ENCODE results near the gene KCNK16. TPM values are rescaled to one million over a fixed set of nuclear protein-coding genes. Genes with fewer than 3 reads are reported as not detected.

KCNK16 gene
- total and polyA plus RNA-seq, 2 of the 13 experiments (the other 11 are each of a cell fraction or from before 2014, with no cell fraction given): not detected

DNA sequence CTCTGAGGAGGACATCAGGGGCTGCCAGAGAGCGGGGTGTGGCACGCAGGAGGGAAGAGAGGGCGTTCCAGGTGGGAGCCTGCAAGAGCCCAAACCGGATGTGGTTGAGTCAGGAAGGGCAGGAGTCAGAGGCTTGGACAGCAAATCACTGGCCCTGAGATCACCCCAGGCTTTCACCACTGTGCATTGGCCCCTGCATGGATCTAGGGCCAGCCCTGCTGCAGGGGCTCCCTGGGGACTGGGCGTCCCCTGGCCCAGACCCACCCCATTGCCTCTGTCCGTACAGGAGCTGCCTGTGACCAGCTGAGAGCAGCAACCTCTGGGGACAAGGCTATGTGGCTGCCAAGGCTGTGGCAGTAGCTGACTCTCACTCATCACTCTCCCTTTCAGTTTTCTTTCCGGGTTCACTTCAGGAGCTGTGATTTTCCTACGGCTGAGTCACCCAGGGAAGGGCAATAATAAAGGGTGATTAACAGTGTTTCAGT lies 42.2 kb downstream of the KCNK16 start:
- CTCF ChIA-PET (ENCODE audit: low intra/inter-chr PET ratio, low total read pairs): no interaction called here
- in situ Hi-C loops (cut with HindIII; ENCODE audit: extremely low pct_ligation_motif_present, low pct_unique_long_range_greater_than_20kb): no loop called here
- TF ChIP-seq ISX (CRISPR knock-in tag; conservative IDR thresholded peaks at IDR 0.05): no peak
- no peak for TF ChIP-seq ZSCAN22 (CRISPR knock-in tag; IDR thresholded peaks at IDR 0.05)
- no peak for TF ChIP-seq GABPA (IDR thresholded peaks at IDR 0.05; ENCODE audit: low read depth, low read length)
- TF ChIP-seq GABPA (CRISPR knock-in tag; IDR thresholded peaks at IDR 0.05; ENCODE audit: low read depth): peak; percentile 30; the same call in 1 of the 2 replicates
- TF ChIP-seq CSRNP1 (CRISPR knock-in tag; IDR thresholded peaks at IDR 0.05): no peak
- no peak for TF ChIP-seq RBM22 (optimal IDR thresholded peaks at IDR 0.05; ENCODE audit: low read length)
- 3% methylated on average over 3 of the region's 8 CpGs for WGBS (ENCODE audit: low lambda C conversion rate)
- Histone ChIP-seq H3K36me3 (replicated peaks in 1 of 2; ENCODE audit: control insufficient read depth in 1 of 2, insufficient read depth in 2 of 2, low read length in 2 of 2) (no peaks in the 10 kb centered on the region), H3K27ac (ENCODE audit: extremely low read length, insufficient read depth, low read length) (no peak overlapping the region), H2AFZ (ENCODE audit: low read length) (no peak overlapping the region), H3K4me1 (ENCODE audit: insufficient read depth, low read length) (no peaks in the 10 kb centered on the region), H3K9ac (ENCODE audit: insufficient read depth, low read depth, low read length) (no peak overlapping the region), H3K4me2 (ENCODE audit: low read depth, low read length) (no peak overlapping the region), H4K20me1 (ENCODE audit: insufficient read depth, low read length) (no peaks in the 10 kb centered on the region), H3K9me3 (ENCODE audit: low read length) (no peaks in the 10 kb centered on the region), H3K27me3 (ENCODE audit: control insufficient read depth in 1 of 2, insufficient read depth in 2 of 2, low read length in 2 of 2) (peaks cover 0 to 5% of the 10 kb centered on the region in 2 experiments; a peak in 1 of 5 replicates), H3K4me3 (replicated peaks in 1 of 3; ENCODE audit: insufficient read depth in 1 of 3, low read depth in 2 of 3, low read length in 3 of 3) (no peak overlapping the region), H3K79me2 (ENCODE audit: insufficient read depth, low read length) (no peaks in the 10 kb centered on the region)
- intact Hi-C loops (cut with micrococcal nuclease; ENCODE audit: unreplicated experiment): no loop called here
- ATAC-seq (peak; percentile 51), DNase-seq (ENCODE audit: low spot score) (no peak), FAIRE-seq (no peak)
- POLR2A ChIA-PET: no interaction called here
- BruUV-seq (replicated peaks): no TSS peak

DNA sequence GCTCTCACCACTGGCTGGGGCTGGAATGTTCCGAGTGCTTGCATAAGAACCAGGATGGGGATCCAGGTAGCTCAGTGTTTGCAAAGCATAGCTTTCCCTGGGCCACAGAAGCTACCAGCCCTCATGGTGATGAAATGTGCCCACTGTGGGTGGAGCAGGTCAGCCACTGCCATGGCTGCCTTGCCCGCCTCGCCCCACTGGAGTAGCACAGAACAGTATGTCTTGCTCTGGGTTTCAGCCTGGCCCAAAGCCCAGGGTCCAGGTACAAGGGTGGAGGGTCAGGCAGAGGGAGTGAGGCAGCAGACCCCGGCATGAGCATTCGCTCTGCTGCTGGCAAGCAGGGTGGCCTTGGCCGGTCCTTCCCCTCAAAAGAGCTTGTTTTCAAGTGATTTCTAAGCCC lies 43.0 kb downstream of the KCNK16 start:
- Histone ChIP-seq H3K9me3 (ENCODE audit: low read length) (no peaks in the 10 kb centered on the region), H3K4me2 (ENCODE audit: low read depth, low read length) (no peak overlapping the region), H4K20me1 (ENCODE audit: insufficient read depth, low read length) (no peaks in the 10 kb centered on the region), H3K36me3 (replicated peaks in 1 of 2; ENCODE audit: control insufficient read depth in 1 of 2, insufficient read depth in 2 of 2, low read length in 2 of 2) (no peaks in the 10 kb centered on the region), H3K27me3 (ENCODE audit: control insufficient read depth in 1 of 2, insufficient read depth in 2 of 2, low read length in 2 of 2) (peaks cover 0 to 5% of the 10 kb centered on the region in 2 experiments; a peak in 1 of 5 replicates), H3K4me3 (replicated peaks in 1 of 3; ENCODE audit: insufficient read depth in 1 of 3, low read depth in 2 of 3, low read length in 3 of 3) (no peak overlapping the region), H2AFZ (ENCODE audit: low read length) (no peak overlapping the region), H3K4me1 (ENCODE audit: insufficient read depth, low read length) (no peaks in the 10 kb centered on the region), H3K79me2 (ENCODE audit: insufficient read depth, low read length) (no peaks in the 10 kb centered on the region), H3K9ac (ENCODE audit: insufficient read depth, low read depth, low read length) (no peak overlapping the region), H3K27ac (ENCODE audit: extremely low read length, insufficient read depth, low read length) (no peak overlapping the region)
- no peak for TF ChIP-seq ZNF317 (CRISPR knock-in tag; IDR thresholded peaks at IDR 0.05)
- no peak for TF ChIP-seq HNRNPUL1 (IDR thresholded peaks at IDR 0.05; ENCODE audit: low read depth, low read length)
- TF ChIP-seq ETV6 (CRISPR knock-in tag; conservative IDR thresholded peaks at IDR 0.05): no peak
- TF ChIP-seq, protein P1, sequence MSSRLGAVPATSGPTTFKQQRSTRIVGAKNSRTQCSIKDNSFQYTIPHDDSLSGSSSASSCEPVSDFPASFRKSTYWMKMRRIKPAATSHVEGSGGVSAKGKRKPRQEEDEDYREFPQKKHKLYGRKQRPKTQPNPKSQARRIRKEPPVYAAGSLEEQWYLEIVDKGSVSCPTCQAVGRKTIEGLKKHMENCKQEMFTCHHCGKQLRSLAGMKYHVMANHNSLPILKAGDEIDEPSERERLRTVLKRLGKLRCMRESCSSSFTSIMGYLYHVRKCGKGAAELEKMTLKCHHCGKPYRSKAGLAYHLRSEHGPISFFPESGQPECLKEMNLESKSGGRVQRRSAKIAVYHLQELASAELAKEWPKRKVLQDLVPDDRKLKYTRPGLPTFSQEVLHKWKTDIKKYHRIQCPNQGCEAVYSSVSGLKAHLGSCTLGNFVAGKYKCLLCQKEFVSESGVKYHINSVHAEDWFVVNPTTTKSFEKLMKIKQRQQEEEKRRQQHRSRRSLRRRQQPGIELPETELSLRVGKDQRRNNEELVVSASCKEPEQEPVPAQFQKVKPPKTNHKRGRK (CRISPR knock-in tag; IDR thresholded peaks at IDR 0.05): no peak
- in situ Hi-C loops (cut with HindIII; ENCODE audit: extremely low pct_ligation_motif_present, low pct_unique_long_range_greater_than_20kb): no loop called here
- no peak for FAIRE-seq
- ChIA-PET CTCF (ENCODE audit: low intra/inter-chr PET ratio, low total read pairs) (no interaction called here), POLR2A (no interaction called here)
- intact Hi-C loops (cut with micrococcal nuclease; ENCODE audit: unreplicated experiment): no loop called here
- ATAC-seq: no peak
- BruUV-seq (replicated peaks): no TSS peak
- WGBS (ENCODE audit: low lambda C conversion rate): 22% methylated on average over 6 of the region's 6 CpGs
- DNase-seq (ENCODE audit: low spot score): no peak

Measured in HepG2 (cell line).